KMS-11 (cell line): Measurements from ENCODE around the gene COL23A1.
A peak's percentile ranks its signal among the peaks of the same experiment; 100 is the strongest.

Source experiments
- H2AFZ ChIP-seq: fragments of 200-600 bp; sonication (generic); 2 replicates; pipeline ENCODE4 v1.6.1; 2016; ENCODE audit warnings: antibody characterized with exemption, mixed run types, low read depth
- H3K27ac ChIP-seq: fragments of 200-600 bp; sonication (generic); 2 replicates; pipeline ENCODE4 v1.6.1; 2016; ENCODE audit warnings: mild to moderate bottlenecking, mixed run types
- H3K27me3 ChIP-seq: fragments of 200-600 bp; sonication (generic); 2 replicates; pipeline ENCODE4 v1.6.1; 2017; ENCODE audit warnings: mild to moderate bottlenecking, low read depth, mixed run types, moderate library complexity; ENCODE audit not compliant: insufficient read depth
- H3K36me3 ChIP-seq: fragments of 200-600 bp; sonication (generic); 2 replicates; pipeline ENCODE4 v1.6.1; 2017; ENCODE audit warnings: mild to moderate bottlenecking, mixed run types; ENCODE audit not compliant: insufficient read depth
- H3K4me1 ChIP-seq: fragments of 200-600 bp; sonication (generic); 2 replicates; pipeline ENCODE4 v1.6.1; 2016; ENCODE audit warnings: mild to moderate bottlenecking, low read depth, mixed run types; ENCODE audit not compliant: poor library complexity, severe bottlenecking
- H3K4me2 ChIP-seq: fragments of 200-600 bp; sonication (generic); 2 replicates; pipeline ENCODE4 v1.7.0; 2016; ENCODE audit warnings: mild to moderate bottlenecking, mixed run types
- H3K4me3 ChIP-seq: fragments of 200-600 bp; sonication (generic); IDR thresholded peaks from 2 replicates; pipeline ENCODE4 v1.6.1; 2017; ENCODE audit warnings: low read depth, low read length, mixed read lengths; ENCODE audit not compliant: insufficient read depth
- H3K79me2 ChIP-seq: fragments of 200-600 bp; sonication (generic); 2 replicates; pipeline ENCODE4 v1.6.1; 2016; ENCODE audit warnings: low read depth, mixed run types; ENCODE audit not compliant: insufficient read depth
- H3K9ac ChIP-seq: fragments of 200-600 bp; sonication (generic); 2 replicates; pipeline ENCODE4 v1.6.1; 2016; ENCODE audit warnings: mild to moderate bottlenecking, mixed run types
- H4K20me1 ChIP-seq: fragments of 200-600 bp; sonication (generic); 2 replicates; pipeline ENCODE4 v1.6.1; 2016; ENCODE audit warnings: mild to moderate bottlenecking, mixed run types; ENCODE audit not compliant: insufficient read depth
- CTCF ChIP-seq: fragments of 200-600 bp; sonication (generic); conservative IDR thresholded peaks from 2 replicates; pipeline ENCODE4 v1.6.1; 2017; ENCODE audit warnings: low read depth, mild to moderate bottlenecking, antibody characterized with exemption, low read length, moderate library complexity, mixed read lengths

Gene COL23A1

GRCh38 chr5:178624631-178625546 lies 34.7 kb upstream of the COL23A1 start:
- Histone ChIP-seq H3K9ac (peak overlapping the region; percentile 97; the same call in 1 of the 2 replicates), H2AFZ (no peak overlapping the region), H4K20me1 (no peaks in the 10 kb centered on the region)

GRCh38 chr5:178622679-178623247 lies 32.6 kb upstream of the COL23A1 start:
- Histone ChIP-seq H3K4me1 (peaks cover 4% of the 10 kb centered on the region), H3K36me3 (no peaks in the 10 kb centered on the region; the same call in 1 of the 2 replicates), H3K4me2 (no peak overlapping the region), H4K20me1 (no peaks in the 10 kb centered on the region), H3K4me3 (no peak overlapping the region), H2AFZ (no peak overlapping the region), H3K79me2 (peaks cover 48% of the 10 kb centered on the region), H3K9ac (no peak overlapping the region), H3K27ac (no peak overlapping the region), H3K27me3 (no peaks in the 10 kb centered on the region)
- TF ChIP-seq CTCF = no peak

More at GRCh38 chr5:178624631-178625546, 34.7 kb upstream of the COL23A1 start:
- Histone ChIP-seq H3K36me3 (no peaks in the 10 kb centered on the region), H3K79me2 (peaks cover 41% of the 10 kb centered on the region), H3K4me3 (no peak overlapping the region), H3K27me3 (no peaks in the 10 kb centered on the region), H3K27ac (peak overlapping the region; percentile 95; the same call in 1 of the 2 replicates), H3K4me1 (peaks cover 4% of the 10 kb centered on the region), H3K4me2 (peak overlapping the region; percentile 91)
- TF ChIP-seq CTCF = no peak

DNA sequence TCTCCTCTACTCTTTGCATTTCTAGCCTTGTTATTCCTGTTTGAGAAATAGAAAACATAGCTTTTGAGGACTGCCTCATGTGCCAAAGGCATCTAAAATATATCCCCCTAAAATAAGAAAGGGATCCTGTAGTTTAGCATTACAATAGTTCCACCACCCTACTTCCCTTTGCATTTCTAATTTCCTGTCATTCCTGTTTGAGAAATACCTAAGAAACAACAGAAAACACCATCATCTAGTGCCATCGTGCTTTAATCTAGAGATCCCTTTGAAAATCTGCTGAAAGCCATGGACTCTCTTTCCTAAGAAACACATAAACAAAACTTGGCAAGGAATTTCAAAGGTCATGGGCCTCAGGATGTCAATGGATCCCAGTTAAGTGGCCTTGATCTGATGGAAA lies 29.2 kb upstream of the COL23A1 start:
- Histone ChIP-seq H2AFZ (no peak overlapping the region), H3K4me1 (no peaks in the 10 kb centered on the region), H3K27ac (no peak overlapping the region), H3K9ac (no peak overlapping the region), H3K27me3 (no peaks in the 10 kb centered on the region), H4K20me1 (no peaks in the 10 kb centered on the region), H3K79me2 (peaks cover 27% of the 10 kb centered on the region), H3K4me2 (no peak overlapping the region), H3K4me3 (no peak overlapping the region), H3K36me3 (no peaks in the 10 kb centered on the region; the same call in 1 of the 2 replicates)
- TF ChIP-seq CTCF = no peak

GRCh38 chr5:178612299-178612698 lies 22.1 kb upstream of the COL23A1 start:
- Histone ChIP-seq H3K36me3 (peaks cover 9% of the 10 kb centered on the region; the same call in 1 of the 2 replicates), H3K79me2 (no peaks in the 10 kb centered on the region), H3K27ac (no peak overlapping the region), H3K9ac (no peak overlapping the region), H3K4me2 (no peak overlapping the region), H3K4me1 (no peaks in the 10 kb centered on the region), H3K27me3 (no peaks in the 10 kb centered on the region), H2AFZ (no peak overlapping the region), H3K4me3 (no peak overlapping the region), H4K20me1 (no peaks in the 10 kb centered on the region)
- TF ChIP-seq CTCF = no peak
